Measurements from ENCODE around the gene RSBN1L. TPM values are rescaled to one million over a fixed set of nuclear protein-coding genes. Genes with fewer than 3 reads are reported as not detected.
"Not testable (repeated sequence)": the region's sequence is repeated elsewhere in the genome, so short reads cannot be mapped to it uniquely, and the experiment has no call there.

RSBN1L gene
- polyA plus RNA-seq, 2 of the 4 experiments (the other 2 are of a cell fraction), result 11.1 to 13.0 TPM

DNA sequence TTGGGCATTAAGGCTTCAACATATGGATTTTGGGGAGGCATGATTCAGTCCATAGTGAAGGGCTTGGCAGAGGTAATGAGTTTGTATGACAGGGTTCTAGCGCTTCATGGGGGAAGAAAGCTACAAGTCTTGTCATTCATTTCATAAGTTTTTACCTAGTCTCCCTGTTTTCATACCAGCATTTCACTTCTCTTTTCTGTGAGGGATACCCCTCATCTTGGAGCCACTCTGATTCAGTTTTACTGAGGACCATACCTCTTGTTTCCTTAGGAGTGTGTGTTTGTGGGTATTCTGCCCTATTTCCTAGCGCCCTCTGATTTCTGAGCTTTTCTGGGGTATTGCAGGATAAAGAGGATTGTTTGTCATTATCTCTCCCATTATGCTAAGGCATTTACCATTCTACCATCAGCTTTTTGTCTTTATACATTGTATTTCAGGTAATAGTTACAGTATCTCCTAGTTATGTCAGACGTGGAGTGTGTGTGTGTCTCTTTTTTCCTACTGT is 6.8 kb downstream of the RSBN1L start:
- whole genome bisulfite sequencing (ENCODE audit: missing lambda C conversion rate), result 91% methylated on average over 3 of the region's 3 CpGs
- DNase-seq (ENCODE audit: low read depth in 1 of 2, low spot score in 1 of 2), result no peak
- TF ChIP-seq RNF2 (IDR thresholded peaks at IDR 0.05; ENCODE audit: borderline replicate concordance, low read depth), result no peak
- no peak for TF ChIP-seq HOXB13 (CRISPR knock-in tag; IDR thresholded peaks at IDR 0.05; ENCODE audit: low read depth)
- TF ChIP-seq MAZ (IDR thresholded peaks at IDR 0.05; ENCODE audit: borderline replicate concordance, low read depth, low read length), result no peak
- TF ChIP-seq EHF (CRISPR knock-in tag; IDR thresholded peaks at IDR 0.05), result no peak
- no peak for TF ChIP-seq RFX5 (IDR thresholded peaks at IDR 0.05)
- no peak for TF ChIP-seq GATA3 (IDR thresholded peaks at IDR 0.05; ENCODE audit: borderline replicate concordance)
- TF ChIP-seq, protein P1, sequence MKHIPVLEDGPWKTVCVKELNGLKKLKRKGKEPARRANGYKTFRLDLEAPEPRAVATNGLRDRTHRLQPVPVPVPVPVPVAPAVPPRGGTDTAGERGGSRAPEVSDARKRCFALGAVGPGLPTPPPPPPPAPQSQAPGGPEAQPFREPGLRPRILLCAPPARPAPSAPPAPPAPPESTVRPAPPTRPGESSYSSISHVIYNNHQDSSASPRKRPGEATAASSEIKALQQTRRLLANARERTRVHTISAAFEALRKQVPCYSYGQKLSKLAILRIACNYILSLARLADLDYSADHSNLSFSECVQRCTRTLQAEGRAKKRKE (CRISPR knock-in tag; IDR thresholded peaks at IDR 0.05; ENCODE audit: low read depth), result no peak
- TF ChIP-seq FOSL2 (IDR thresholded peaks at IDR 0.05), result no peak
- TF ChIP-seq FOSL2 (CRISPR knock-in tag; IDR thresholded peaks at IDR 0.05), result no peak
- TF ChIP-seq HOXA7 (CRISPR knock-in tag; IDR thresholded peaks at IDR 0.05), result no peak
- TF ChIP-seq, protein P2, sequence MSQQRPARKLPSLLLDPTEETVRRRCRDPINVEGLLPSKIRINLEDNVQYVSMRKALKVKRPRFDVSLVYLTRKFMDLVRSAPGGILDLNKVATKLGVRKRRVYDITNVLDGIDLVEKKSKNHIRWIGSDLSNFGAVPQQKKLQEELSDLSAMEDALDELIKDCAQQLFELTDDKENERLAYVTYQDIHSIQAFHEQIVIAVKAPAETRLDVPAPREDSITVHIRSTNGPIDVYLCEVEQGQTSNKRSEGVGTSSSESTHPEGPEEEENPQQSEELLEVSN (IDR thresholded peaks at IDR 0.05; ENCODE audit: borderline replicate concordance, low read depth), result no peak
- peak; percentile 56 to 65; a peak in 5 of 6 replicates for ATAC-seq
- no peak for FAIRE-seq
- Histone ChIP-seq H3K4me2 (no peak overlapping the region), H3K27ac (no peak overlapping the region), H3K4me1 (peaks cover 23% of the 10 kb centered on the region), H3K9me3 (no peaks in the 10 kb centered on the region), H3K4me3 (no peak overlapping the region)
- POLR2A ChIA-PET, result no interaction called here
- CTCF ChIA-PET, result interaction anchor here (0.6 to 3.3 kb wide), 6 partner anchors 13 to 221 kb away, joined by 3 to 12 read pairs (median 4); no protein-coding TSS in a partner anchor

DNA sequence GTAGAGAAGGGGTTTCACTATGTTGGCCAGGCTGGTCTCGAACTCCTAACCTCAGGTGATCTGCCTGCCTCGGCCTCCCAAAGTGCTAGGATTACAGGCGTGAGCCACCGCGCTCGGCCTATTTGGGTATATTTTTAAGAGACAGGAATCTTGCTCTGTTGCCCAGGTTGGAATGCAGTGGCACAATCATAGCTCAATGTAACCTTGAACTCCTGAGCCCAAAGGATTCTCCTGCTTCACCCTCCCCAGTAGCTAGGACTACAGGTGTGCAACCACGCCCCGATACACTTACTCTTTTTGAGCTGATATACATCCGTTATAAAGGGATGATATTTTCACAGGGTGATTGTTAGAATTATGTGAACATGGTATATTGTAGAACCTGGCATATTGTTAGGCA is 7.4 kb downstream of the RSBN1L start:
- WGBS (ENCODE audit: missing lambda C conversion rate), result 81% methylated on average over 9 of the region's 9 CpGs
- H3K4me1 ChIP-seq, result peaks cover 17% of the 10 kb centered on the region
- H3K4me3 ChIP-seq; POLR2A ChIA-PET; H3K9me3 ChIP-seq; H3K4me2 ChIP-seq; DNase-seq (ENCODE audit: low read depth in 1 of 2, low spot score in 1 of 2); H3K27ac ChIP-seq; ATAC-seq; FAIRE-seq: not testable (repeated sequence)
- CTCF ChIA-PET, result interaction anchor here (0.6 to 1.6 kb wide), 5 partner anchors 12 to 220 kb away, joined by 3 to 4 read pairs (median 3); no protein-coding TSS in a partner anchor

DNA sequence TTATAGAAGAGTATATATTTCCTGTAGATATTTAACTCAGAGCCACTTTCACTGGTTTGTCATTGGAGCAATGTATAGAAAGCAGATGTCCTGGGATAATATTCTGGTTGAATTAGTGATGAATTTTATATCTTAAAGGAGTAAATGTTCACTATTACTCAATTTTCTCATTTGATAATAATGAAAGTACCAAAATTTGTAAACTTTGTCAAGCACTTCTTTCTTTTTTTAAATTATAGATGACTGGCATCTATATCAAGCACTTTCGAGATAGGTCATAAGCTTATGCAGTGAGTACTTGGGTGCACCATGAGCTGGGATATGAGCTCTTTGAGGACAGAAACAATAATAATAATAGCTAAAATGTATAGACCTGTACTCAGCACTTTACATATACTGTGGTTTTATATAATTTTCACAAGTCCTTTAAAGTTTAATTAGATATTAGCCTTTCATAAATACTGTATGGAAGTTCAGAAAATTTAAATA is 11.3 kb downstream of the RSBN1L start:
- ChIA-PET POLR2A (no interaction called here), CTCF (interaction anchor here (0.6 kb wide), 1 partner anchor 535 kb away, joined by 4 read pairs; no protein-coding TSS in a partner anchor)
- FAIRE-seq, result no peak
- Histone ChIP-seq H3K4me3 (no peak overlapping the region), H3K4me2 (no peak overlapping the region), H3K4me1 (peaks cover 4% of the 10 kb centered on the region), H3K9me3 (no peaks in the 10 kb centered on the region), H3K27ac (no peak overlapping the region)
- TF ChIP-seq ESRRA (IDR thresholded peaks at IDR 0.05; ENCODE audit: borderline replicate concordance, low read length) (no peak), EHMT2 (IDR thresholded peaks at IDR 0.05; ENCODE audit: low read depth) (no peak), BHLHE40 (IDR thresholded peaks at IDR 0.05; ENCODE audit: low read depth, low read length) (no peak), POLR2A (IDR thresholded peaks at IDR 0.05; ENCODE audit: low read length) (no peak)
- TF ChIP-seq, protein P3, sequence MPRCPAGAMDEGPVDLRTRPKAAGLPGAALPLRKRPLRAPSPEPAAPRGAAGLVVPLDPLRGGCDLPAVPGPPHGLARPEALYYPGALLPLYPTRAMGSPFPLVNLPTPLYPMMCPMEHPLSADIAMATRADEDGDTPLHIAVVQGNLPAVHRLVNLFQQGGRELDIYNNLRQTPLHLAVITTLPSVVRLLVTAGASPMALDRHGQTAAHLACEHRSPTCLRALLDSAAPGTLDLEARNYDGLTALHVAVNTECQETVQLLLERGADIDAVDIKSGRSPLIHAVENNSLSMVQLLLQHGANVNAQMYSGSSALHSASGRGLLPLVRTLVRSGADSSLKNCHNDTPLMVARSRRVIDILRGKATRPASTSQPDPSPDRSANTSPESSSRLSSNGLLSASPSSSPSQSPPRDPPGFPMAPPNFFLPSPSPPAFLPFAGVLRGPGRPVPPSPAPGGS (IDR thresholded peaks at IDR 0.05), result no peak
- TF ChIP-seq, protein P4, sequence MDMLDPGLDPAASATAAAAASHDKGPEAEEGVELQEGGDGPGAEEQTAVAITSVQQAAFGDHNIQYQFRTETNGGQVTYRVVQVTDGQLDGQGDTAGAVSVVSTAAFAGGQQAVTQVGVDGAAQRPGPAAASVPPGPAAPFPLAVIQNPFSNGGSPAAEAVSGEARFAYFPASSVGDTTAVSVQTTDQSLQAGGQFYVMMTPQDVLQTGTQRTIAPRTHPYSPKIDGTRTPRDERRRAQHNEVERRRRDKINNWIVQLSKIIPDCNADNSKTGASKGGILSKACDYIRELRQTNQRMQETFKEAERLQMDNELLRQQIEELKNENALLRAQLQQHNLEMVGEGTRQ (IDR thresholded peaks at IDR 0.05), result no peak
- no peak for DNase-seq (ENCODE audit: low read depth in 1 of 2, low spot score in 1 of 2)
- ATAC-seq, result no peak
- WGBS (ENCODE audit: missing lambda C conversion rate), result 85% methylated on average over 1 of the region's 1 CpG
